Fibroblast of pulmonary artery (primary cell): ENCODE measurements around the gene CPXM2.
A peak's percentile ranks its signal among the peaks of the same experiment; 100 is the strongest.

Experiments used
- DNase-seq: peaks from one replicate; pipeline ENCODE4 v3.0.0-alpha.2; 2010; ENCODE audit warnings: low read depth
- H3K4me3 ChIP-seq: replicated peaks from 2 replicates; pipeline ENCODE4 v1.5.1; 2011; ENCODE audit warnings: low read depth, mild to moderate bottlenecking, control low read depth, low read length, moderate library complexity
- TF ChIP-seq, protein P1 (sequence below): IDR thresholded peaks from 2 replicates; pipeline ENCODE4 v1.5.1; 2011; ENCODE audit warnings: mild to moderate bottlenecking, control low read depth, low read length, inconsistent platforms; ENCODE audit errors: missing control alignments

CPXM2 gene

DNA sequence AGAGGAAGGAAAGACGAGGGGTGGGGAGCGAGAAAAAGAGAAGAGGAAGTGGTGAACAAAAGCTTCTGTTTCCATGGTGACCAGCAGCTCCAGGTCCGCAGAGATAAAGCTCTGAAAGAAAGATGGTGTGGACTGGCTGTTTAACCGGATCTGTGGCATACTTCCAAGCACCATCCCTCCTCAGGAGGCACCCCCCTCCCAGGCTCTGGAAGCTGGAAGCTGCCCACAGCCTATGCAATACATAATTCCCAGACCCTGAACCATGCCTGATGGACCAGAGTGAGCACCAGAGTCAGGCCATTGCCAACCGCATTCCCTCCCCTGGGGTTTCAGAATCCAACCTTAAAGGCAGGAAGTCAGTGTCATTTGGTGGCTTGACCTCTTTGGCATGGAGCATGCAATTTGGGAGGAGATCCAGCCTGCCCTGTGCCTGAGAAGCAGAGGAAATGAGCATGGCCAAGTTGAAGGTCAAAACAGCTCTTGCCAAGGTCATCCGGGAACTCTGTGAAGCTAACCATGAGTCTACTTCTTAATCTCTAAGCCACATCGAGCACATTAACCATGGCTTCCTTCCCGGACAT lies 22.2 kb upstream of the CPXM2 start:
- H3K4me3 ChIP-seq: no peak overlapping the region
- TF ChIP-seq, protein P1, sequence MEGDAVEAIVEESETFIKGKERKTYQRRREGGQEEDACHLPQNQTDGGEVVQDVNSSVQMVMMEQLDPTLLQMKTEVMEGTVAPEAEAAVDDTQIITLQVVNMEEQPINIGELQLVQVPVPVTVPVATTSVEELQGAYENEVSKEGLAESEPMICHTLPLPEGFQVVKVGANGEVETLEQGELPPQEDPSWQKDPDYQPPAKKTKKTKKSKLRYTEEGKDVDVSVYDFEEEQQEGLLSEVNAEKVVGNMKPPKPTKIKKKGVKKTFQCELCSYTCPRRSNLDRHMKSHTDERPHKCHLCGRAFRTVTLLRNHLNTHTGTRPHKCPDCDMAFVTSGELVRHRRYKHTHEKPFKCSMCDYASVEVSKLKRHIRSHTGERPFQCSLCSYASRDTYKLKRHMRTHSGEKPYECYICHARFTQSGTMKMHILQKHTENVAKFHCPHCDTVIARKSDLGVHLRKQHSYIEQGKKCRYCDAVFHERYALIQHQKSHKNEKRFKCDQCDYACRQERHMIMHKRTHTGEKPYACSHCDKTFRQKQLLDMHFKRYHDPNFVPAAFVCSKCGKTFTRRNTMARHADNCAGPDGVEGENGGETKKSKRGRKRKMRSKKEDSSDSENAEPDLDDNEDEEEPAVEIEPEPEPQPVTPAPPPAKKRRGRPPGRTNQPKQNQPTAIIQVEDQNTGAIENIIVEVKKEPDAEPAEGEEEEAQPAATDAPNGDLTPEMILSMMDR: no peak
- peak; percentile 27 for DNase-seq

DNA sequence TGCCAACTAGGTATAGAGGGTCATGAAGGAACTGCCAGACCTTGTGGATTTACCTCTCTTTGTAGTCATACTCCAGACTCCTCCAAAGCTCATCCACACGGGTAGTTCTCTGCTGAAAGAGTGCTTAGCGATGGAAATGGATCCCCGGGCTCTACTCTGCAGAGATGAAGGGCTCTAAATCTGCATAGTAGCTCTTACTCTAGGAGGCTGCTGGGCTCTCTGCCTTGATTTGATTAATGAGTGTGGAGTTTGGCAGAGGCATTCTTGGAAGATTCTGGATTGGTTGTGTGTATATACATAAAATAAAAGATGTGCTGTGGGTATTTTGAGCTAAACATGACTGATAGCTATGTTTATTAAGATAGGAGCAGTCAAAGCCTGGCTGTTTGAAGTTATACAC lies 21.3 kb upstream of the CPXM2 start:
- TF ChIP-seq, protein P1: no peak
- DNase-seq: no peak

GRCh38 chr10:123912466-123912865 lies 20.9 kb upstream of the CPXM2 start:
- no peak for DNase-seq
- TF ChIP-seq, protein P1: no peak
- H3K4me3 ChIP-seq: no peak overlapping the region

More for the DNA sequence above, 21.3 kb upstream of the CPXM2 start:
- no peak overlapping the region for H3K4me3 ChIP-seq

GRCh38 chr10:123911866-123912265 lies 20.3 kb upstream of the CPXM2 start:
- TF ChIP-seq, protein P1: no peak
- DNase-seq: no peak
- no peak overlapping the region for H3K4me3 ChIP-seq

- no peak overlapping the region for H3K4me3 ChIP-seq
- TF ChIP-seq, protein P1: no peak
- no peak for DNase-seq
Observed at GRCh38 chr10:123909866-123910265, 18.3 kb upstream of the CPXM2 start.

GRCh38 chr10:123909426-123909825 lies 17.8 kb upstream of the CPXM2 start:
- H3K4me3 ChIP-seq: no peak overlapping the region
- TF ChIP-seq, protein P1: no peak
- DNase-seq: no peak

- DNase-seq: no peak
- H3K4me3 ChIP-seq: no peak overlapping the region
- TF ChIP-seq, protein P1: no peak
Observed at GRCh38 chr10:123908379-123908778, 16.8 kb upstream of the CPXM2 start.
